GM23338 (cell line): Measurements from ENCODE around the gene SEC14L1. TPM values are rescaled to one million over a fixed set of nuclear protein-coding genes. Genes with fewer than 3 reads are reported as not detected.

ENCODE experiments used
- ATAC-seq: fragments of 200-7000 bp; cut with Tn5 transposase; 3 replicates; pipeline ENCODE4 v1.9.1; 2020
- DNase-seq: peaks from one replicate; pipeline ENCODE4 v3.0.0-alpha.2; 2015; ENCODE audit warnings: low spot score
- H2AFZ ChIP-seq: fragments of 200-600 bp; sonication (generic); 2 replicates; pipeline ENCODE4 v1.8.0; 2016; ENCODE audit warnings: antibody characterized with exemption, mild to moderate bottlenecking, moderate library complexity
- H3F3A ChIP-seq: fragments of 200-600 bp; sonication (generic); replicated peaks from 2 replicates; pipeline ENCODE4 v1.8.0; 2017; ENCODE audit warnings: antibody characterized with exemption, mixed run types, low read depth
- H3K27ac ChIP-seq: fragments of 200-600 bp; sonication (generic); 2 replicates; pipeline ENCODE4 v1.6.1; 2016; ENCODE audit warnings: low read depth
- H3K27me3 ChIP-seq: fragments of 200-600 bp; sonication (generic); 2 replicates; pipeline ENCODE4 v1.8.0; 2016; ENCODE audit warnings: mild to moderate bottlenecking, mixed run types, moderate library complexity; ENCODE audit not compliant: insufficient read depth
- H3K36me3 ChIP-seq: fragments of 200-600 bp; sonication (generic); 2 replicates; pipeline ENCODE4 v1.8.0; 2016; ENCODE audit warnings: mild to moderate bottlenecking; ENCODE audit not compliant: insufficient read depth
- H3K4me1 ChIP-seq: fragments of 200-600 bp; sonication (generic); 2 replicates; pipeline ENCODE4 v1.8.0; 2016; ENCODE audit warnings: mild to moderate bottlenecking, moderate library complexity; ENCODE audit not compliant: insufficient read depth
- H3K4me2 ChIP-seq: fragments of 200-600 bp; sonication (generic); 2 replicates; pipeline ENCODE4 v1.7.1; 2017; ENCODE audit warnings: mixed run types
- H3K4me3 ChIP-seq: fragments of 200-600 bp; sonication (generic); 2 replicates; pipeline ENCODE4 v1.6.1; 2016; ENCODE audit warnings: mixed run types
- H3K79me2 ChIP-seq: fragments of 200-600 bp; sonication (generic); replicated peaks from 2 replicates; pipeline ENCODE4 v1.8.0; 2017; ENCODE audit warnings: mild to moderate bottlenecking; ENCODE audit not compliant: insufficient read depth
- H3K9me2 ChIP-seq: fragments of 200-600 bp; sonication (generic); 2 replicates; pipeline ENCODE4 v1.8.0; 2017; ENCODE audit not compliant: insufficient read depth
- H4K20me1 ChIP-seq: fragments of 200-600 bp; sonication (generic); replicated peaks from 2 replicates; pipeline ENCODE4 v1.8.0; 2017; ENCODE audit warnings: mild to moderate bottlenecking; ENCODE audit not compliant: insufficient read depth
- H3K27ac Mint-ChIP-seq: 2 replicates; pipeline ENCODE4 v1.8.0; 2020; ENCODE audit warnings: inconsistent platforms, mild to moderate bottlenecking, moderate library complexity, mixed read lengths
- H3K27me3 Mint-ChIP-seq: 3 replicates; pipeline ENCODE4 v1.8.0; 2022; ENCODE audit warnings: low read depth, mild to moderate bottlenecking, moderate library complexity, mixed read lengths, inconsistent platforms; ENCODE audit not compliant: insufficient read depth, poor library complexity
- H3K36me3 Mint-ChIP-seq: 3 replicates; pipeline ENCODE4 v1.8.0; 2021; ENCODE audit warnings: low read depth, mild to moderate bottlenecking, inconsistent platforms, moderate library complexity, mixed read lengths
- H3K4me1 Mint-ChIP-seq: 3 replicates; pipeline ENCODE4 v1.8.0; 2020; ENCODE audit warnings: mild to moderate bottlenecking, inconsistent platforms, mixed read lengths
- H3K4me3 Mint-ChIP-seq: 3 replicates; pipeline ENCODE4 v1.8.0; 2021; ENCODE audit warnings: moderate library complexity, mild to moderate bottlenecking, inconsistent platforms, mixed read lengths
- H3K9me3 Mint-ChIP-seq: 3 replicates; pipeline ENCODE4 v1.8.0; 2020; ENCODE audit warnings: moderate library complexity, mild to moderate bottlenecking, inconsistent platforms, mixed read lengths
- EZH2phosphoT487 ChIP-seq: fragments of 200-600 bp; sonication (generic); IDR thresholded peaks from one replicate; pipeline ENCODE4 v1.8.1; 2018; ENCODE audit warnings: antibody characterized with exemption; ENCODE audit not compliant: unreplicated experiment
- JUNB ChIP-seq: IDR thresholded peaks from one replicate; pipeline ENCODE4 v1.6.1; 2016; ENCODE audit warnings: antibody characterized with exemption; ENCODE audit not compliant: unreplicated experiment
- NANOG ChIP-seq: IDR thresholded peaks from 2 replicates; pipeline ENCODE4 v1.6.1; 2016; ENCODE audit warnings: antibody characterized with exemption, borderline replicate concordance
- POLR2AphosphoS5 ChIP-seq: IDR thresholded peaks from 2 replicates; pipeline ENCODE4 v1.6.1; 2016; ENCODE audit warnings: antibody characterized with exemption, low read depth
- STAT1 ChIP-seq: IDR thresholded peaks from one replicate; pipeline ENCODE4 v1.6.1; 2016; ENCODE audit warnings: antibody characterized with exemption; ENCODE audit not compliant: unreplicated experiment
- ZNF114 ChIP-seq: fragments of 250-450 bp; sonication (Bioruptor Pico); IDR thresholded peaks from 2 replicates; pipeline ENCODE4 v1.5.0; 2020; ENCODE audit warnings: mild to moderate bottlenecking, moderate library complexity
- ZNF331 ChIP-seq: fragments of 250-450 bp; sonication (Bioruptor Pico); IDR thresholded peaks from 2 replicates; pipeline ENCODE4 v1.5.0; 2020; ENCODE audit warnings: low read depth, mild to moderate bottlenecking, moderate library complexity
- polyA plus RNA-seq: library from polyadenylated mRNA; unstranded; fragments of >200 nt; fragmentation: Nextera tagmentation; extraction: Ambion mirVana; gene quantifications from 2 replicates; pipeline ENCODE4 v1.2.1, GENCODE V29; 2016
- total RNA-seq: library from RNA; depleted of rRNA; stranded (reverse); fragments of >200 nt; shearing (Covaris generic); gene quantifications from 2 replicates; pipeline ENCODE4 v1.2.3, GENCODE V29; 2014
- TF ChIP-seq, protein P1 (sequence below): fragments of 250-450 bp; sonication (Bioruptor Pico); IDR thresholded peaks from 2 replicates; pipeline ENCODE4 v1.5.0; 2020; ENCODE audit warnings: mild to moderate bottlenecking, moderate library complexity
- TF ChIP-seq, protein P2 (sequence below): IDR thresholded peaks from 2 replicates; pipeline ENCODE4 v1.6.1; 2016; ENCODE audit warnings: antibody characterized with exemption
- TF ChIP-seq, protein P3 (sequence below): IDR thresholded peaks from one replicate; pipeline ENCODE4 v1.6.1; 2018; ENCODE audit warnings: antibody characterized with exemption; ENCODE audit not compliant: unreplicated experiment
- TF ChIP-seq, protein P4 (sequence below), 2 experiments: fragments of 200-600 bp in 1 of 2; sonication (generic) in 1 of 2; conservative IDR thresholded peaks; 2 replicates each; pipeline versions ENCODE4 v1.5.1 to v1.6.1; 2016 to 2017; ENCODE audit warnings: antibody characterized with exemption in 2 of 2, low read depth in 2 of 2, mild to moderate bottlenecking in 2 of 2, moderate library complexity in 1 of 2

Gene SEC14L1
- total and polyA plus RNA-seq, 2 experiments from 2014 or later: 26.8 to 54.8 TPM

DNA sequence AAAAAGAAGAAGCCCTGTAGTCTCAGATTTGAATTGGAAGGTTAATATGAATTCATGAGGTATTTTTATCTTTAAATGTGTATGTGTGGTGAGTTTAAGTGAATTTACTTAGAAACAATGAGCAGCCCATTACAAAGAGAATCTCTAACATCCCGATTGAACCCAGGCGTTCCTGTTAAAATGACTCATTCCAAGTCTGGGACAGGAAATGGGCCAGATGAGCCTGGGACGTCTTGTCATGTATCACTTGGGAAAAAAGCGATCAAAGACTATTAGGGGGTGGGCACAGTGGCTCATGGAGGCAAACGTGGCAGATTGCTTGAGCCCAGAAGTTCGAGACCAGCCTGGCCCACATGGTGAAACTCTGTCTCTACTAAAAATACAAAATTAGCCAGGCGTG is 81.6 kb downstream of the SEC14L1 start:
- H2AFZ ChIP-seq: no peak overlapping the region

More for the DNA sequence above, 81.6 kb downstream of the SEC14L1 start:
- H3K36me3 ChIP-seq: no peaks in the 10 kb centered on the region
- no peak overlapping the region for H3K27ac ChIP-seq
- no peak overlapping the region for H3K4me3 Mint-ChIP-seq
- H3K27me3 ChIP-seq: no peaks in the 10 kb centered on the region
- H3K4me1 ChIP-seq: no peaks in the 10 kb centered on the region
- ATAC-seq: no peak
- peaks cover 4% of the 10 kb centered on the region; the same call in 2 of the 3 replicates for H3K9me3 Mint-ChIP-seq
- no peaks in the 10 kb centered on the region for H3K4me1 Mint-ChIP-seq
- H3K27ac Mint-ChIP-seq: no peak overlapping the region
- no peak overlapping the region for H3K4me2 ChIP-seq
- H3K4me3 ChIP-seq: no peak overlapping the region
- H3F3A ChIP-seq: no peaks in the 10 kb centered on the region
- H4K20me1 ChIP-seq: no peaks in the 10 kb centered on the region; the same call in 1 of the 2 replicates
- DNase-seq: no peak
- H3K36me3 Mint-ChIP-seq: no peaks in the 10 kb centered on the region
- no peak for TF ChIP-seq NANOG
- no peak for TF ChIP-seq JUNB
- TF ChIP-seq, protein P1, sequence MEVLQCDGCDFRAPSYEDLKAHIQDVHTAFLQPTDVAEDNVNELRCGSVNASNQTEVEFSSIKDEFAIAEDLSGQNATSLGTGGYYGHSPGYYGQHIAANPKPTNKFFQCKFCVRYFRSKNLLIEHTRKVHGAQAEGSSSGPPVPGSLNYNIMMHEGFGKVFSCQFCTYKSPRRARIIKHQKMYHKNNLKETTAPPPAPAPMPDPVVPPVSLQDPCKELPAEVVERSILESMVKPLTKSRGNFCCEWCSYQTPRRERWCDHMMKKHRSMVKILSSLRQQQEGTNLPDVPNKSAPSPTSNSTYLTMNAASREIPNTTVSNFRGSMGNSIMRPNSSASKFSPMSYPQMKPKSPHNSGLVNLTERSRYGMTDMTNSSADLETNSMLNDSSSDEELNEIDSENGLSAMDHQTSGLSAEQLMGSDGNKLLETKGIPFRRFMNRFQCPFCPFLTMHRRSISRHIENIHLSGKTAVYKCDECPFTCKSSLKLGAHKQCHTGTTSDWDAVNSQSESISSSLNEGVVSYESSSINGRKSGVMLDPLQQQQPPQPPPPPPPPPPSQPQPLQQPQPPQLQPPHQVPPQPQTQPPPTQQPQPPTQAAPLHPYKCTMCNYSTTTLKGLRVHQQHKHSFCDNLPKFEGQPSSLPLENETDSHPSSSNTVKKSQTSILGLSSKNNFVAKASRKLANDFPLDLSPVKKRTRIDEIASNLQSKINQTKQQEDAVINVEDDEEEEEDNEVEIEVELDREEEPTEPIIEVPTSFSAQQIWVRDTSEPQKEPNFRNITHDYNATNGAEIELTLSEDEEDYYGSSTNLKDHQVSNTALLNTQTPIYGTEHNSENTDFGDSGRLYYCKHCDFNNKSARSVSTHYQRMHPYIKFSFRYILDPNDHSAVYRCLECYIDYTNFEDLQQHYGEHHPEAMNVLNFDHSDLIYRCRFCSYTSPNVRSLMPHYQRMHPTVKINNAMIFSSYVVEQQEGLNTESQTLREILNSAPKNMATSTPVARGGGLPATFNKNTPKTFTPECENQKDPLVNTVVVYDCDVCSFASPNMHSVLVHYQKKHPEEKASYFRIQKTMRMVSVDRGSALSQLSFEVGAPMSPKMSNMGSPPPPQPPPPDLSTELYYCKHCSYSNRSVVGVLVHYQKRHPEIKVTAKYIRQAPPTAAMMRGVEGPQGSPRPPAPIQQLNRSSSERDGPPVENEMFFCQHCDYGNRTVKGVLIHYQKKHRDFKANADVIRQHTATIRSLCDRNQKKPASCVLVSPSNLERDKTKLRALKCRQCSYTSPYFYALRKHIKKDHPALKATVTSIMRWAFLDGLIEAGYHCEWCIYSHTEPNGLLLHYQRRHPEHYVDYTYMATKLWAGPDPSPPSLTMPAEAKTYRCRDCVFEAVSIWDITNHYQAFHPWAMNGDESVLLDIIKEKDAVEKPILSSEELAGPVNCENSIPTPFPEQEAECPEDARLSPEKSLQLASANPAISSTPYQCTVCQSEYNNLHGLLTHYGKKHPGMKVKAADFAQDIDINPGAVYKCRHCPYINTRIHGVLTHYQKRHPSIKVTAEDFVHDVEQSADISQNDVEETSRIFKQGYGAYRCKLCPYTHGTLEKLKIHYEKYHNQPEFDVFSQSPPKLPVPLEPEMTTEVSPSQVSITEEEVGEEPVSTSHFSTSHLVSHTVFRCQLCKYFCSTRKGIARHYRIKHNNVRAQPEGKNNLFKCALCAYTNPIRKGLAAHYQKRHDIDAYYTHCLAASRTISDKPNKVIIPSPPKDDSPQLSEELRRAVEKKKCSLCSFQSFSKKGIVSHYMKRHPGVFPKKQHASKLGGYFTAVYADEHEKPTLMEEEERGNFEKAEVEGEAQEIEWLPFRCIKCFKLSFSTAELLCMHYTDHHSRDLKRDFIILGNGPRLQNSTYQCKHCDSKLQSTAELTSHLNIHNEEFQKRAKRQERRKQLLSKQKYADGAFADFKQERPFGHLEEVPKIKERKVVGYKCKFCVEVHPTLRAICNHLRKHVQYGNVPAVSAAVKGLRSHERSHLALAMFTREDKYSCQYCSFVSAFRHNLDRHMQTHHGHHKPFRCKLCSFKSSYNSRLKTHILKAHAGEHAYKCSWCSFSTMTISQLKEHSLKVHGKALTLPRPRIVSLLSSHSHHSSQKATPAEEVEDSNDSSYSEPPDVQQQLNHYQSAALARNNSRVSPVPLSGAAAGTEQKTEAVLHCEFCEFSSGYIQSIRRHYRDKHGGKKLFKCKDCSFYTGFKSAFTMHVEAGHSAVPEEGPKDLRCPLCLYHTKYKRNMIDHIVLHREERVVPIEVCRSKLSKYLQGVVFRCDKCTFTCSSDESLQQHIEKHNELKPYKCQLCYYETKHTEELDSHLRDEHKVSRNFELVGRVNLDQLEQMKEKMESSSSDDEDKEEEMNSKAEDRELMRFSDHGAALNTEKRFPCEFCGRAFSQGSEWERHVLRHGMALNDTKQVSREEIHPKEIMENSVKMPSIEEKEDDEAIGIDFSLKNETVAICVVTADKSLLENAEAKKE (CRISPR knock-in tag): no peak
- no peak for TF ChIP-seq ZNF114 (CRISPR knock-in tag)
- TF ChIP-seq STAT1: no peak
- no peak for TF ChIP-seq EZH2phosphoT487
- TF ChIP-seq, protein P2, sequence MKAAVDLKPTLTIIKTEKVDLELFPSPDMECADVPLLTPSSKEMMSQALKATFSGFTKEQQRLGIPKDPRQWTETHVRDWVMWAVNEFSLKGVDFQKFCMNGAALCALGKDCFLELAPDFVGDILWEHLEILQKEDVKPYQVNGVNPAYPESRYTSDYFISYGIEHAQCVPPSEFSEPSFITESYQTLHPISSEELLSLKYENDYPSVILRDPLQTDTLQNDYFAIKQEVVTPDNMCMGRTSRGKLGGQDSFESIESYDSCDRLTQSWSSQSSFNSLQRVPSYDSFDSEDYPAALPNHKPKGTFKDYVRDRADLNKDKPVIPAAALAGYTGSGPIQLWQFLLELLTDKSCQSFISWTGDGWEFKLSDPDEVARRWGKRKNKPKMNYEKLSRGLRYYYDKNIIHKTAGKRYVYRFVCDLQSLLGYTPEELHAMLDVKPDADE: no peak
- TF ChIP-seq, protein P3, sequence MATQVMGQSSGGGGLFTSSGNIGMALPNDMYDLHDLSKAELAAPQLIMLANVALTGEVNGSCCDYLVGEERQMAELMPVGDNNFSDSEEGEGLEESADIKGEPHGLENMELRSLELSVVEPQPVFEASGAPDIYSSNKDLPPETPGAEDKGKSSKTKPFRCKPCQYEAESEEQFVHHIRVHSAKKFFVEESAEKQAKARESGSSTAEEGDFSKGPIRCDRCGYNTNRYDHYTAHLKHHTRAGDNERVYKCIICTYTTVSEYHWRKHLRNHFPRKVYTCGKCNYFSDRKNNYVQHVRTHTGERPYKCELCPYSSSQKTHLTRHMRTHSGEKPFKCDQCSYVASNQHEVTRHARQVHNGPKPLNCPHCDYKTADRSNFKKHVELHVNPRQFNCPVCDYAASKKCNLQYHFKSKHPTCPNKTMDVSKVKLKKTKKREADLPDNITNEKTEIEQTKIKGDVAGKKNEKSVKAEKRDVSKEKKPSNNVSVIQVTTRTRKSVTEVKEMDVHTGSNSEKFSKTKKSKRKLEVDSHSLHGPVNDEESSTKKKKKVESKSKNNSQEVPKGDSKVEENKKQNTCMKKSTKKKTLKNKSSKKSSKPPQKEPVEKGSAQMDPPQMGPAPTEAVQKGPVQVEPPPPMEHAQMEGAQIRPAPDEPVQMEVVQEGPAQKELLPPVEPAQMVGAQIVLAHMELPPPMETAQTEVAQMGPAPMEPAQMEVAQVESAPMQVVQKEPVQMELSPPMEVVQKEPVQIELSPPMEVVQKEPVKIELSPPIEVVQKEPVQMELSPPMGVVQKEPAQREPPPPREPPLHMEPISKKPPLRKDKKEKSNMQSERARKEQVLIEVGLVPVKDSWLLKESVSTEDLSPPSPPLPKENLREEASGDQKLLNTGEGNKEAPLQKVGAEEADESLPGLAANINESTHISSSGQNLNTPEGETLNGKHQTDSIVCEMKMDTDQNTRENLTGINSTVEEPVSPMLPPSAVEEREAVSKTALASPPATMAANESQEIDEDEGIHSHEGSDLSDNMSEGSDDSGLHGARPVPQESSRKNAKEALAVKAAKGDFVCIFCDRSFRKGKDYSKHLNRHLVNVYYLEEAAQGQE: no peak
- no peak for TF ChIP-seq POLR2AphosphoS5
- TF ChIP-seq, protein P4, sequence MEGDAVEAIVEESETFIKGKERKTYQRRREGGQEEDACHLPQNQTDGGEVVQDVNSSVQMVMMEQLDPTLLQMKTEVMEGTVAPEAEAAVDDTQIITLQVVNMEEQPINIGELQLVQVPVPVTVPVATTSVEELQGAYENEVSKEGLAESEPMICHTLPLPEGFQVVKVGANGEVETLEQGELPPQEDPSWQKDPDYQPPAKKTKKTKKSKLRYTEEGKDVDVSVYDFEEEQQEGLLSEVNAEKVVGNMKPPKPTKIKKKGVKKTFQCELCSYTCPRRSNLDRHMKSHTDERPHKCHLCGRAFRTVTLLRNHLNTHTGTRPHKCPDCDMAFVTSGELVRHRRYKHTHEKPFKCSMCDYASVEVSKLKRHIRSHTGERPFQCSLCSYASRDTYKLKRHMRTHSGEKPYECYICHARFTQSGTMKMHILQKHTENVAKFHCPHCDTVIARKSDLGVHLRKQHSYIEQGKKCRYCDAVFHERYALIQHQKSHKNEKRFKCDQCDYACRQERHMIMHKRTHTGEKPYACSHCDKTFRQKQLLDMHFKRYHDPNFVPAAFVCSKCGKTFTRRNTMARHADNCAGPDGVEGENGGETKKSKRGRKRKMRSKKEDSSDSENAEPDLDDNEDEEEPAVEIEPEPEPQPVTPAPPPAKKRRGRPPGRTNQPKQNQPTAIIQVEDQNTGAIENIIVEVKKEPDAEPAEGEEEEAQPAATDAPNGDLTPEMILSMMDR (conservative IDR thresholded peaks at IDR 0.05; ENCODE audit: low read depth in 2 of 2): no peak
- TF ChIP-seq ZNF331 (CRISPR knock-in tag): no peak
- H3K27me3 Mint-ChIP-seq: peaks cover 12% of the 10 kb centered on the region
- H3K9me2 ChIP-seq: no peaks in the 10 kb centered on the region
- H3K79me2 ChIP-seq: no peaks in the 10 kb centered on the region
